WTC11 (cell line): ENCODE results near the gene PTPRT. TPM values are rescaled to one million over a fixed set of nuclear protein-coding genes. Genes with fewer than 3 reads are reported as not detected.

Experiments
- ATAC-seq: fragments of 200-7000 bp; cut with Tn5 transposase; 2 replicates; pipeline ENCODE4 v1.10.0; 2021; ENCODE audit warnings: mild to moderate bottlenecking, moderate library complexity
- CTCF ChIA-PET: fragments of 300-600 bp; sonication (Branson Sonifier 250); formaldehyde crosslinking; loops from one replicate; lab custom pipeline; 2021; ENCODE audit warnings: antibody characterized with exemption; lab: Charles Lee
- POLR2A ChIA-PET: fragments of 350-600 bp; sonication (Branson Sonifier 250); formaldehyde crosslinking; loops from one replicate; lab custom pipeline; 2021; ENCODE audit warnings: antibody characterized with exemption; lab: Charles Lee
- DNase-seq: peaks from one replicate; pipeline ENCODE4 v3.0.0; 2021; ENCODE audit warnings: low spot score
- H3K27ac Mint-ChIP-seq: 2 replicates; pipeline ENCODE4 v1.8.0; 2021; ENCODE audit warnings: mixed read lengths
- H3K27me3 Mint-ChIP-seq: 2 replicates; pipeline ENCODE4 v1.8.0; 2021; ENCODE audit warnings: low read depth, mild to moderate bottlenecking, moderate library complexity, mixed read lengths
- H3K36me3 Mint-ChIP-seq: 2 replicates; pipeline ENCODE4 v1.8.0; 2021; ENCODE audit warnings: mixed read lengths
- H3K4me1 Mint-ChIP-seq: 2 replicates; pipeline ENCODE4 v1.8.0; 2022; ENCODE audit warnings: mixed read lengths
- H3K4me3 Mint-ChIP-seq: 2 replicates; pipeline ENCODE4 v1.8.0; 2021; ENCODE audit warnings: mild to moderate bottlenecking, moderate library complexity, mixed read lengths
- H3K9me3 Mint-ChIP-seq: 2 replicates; pipeline ENCODE4 v1.8.0; 2021; ENCODE audit warnings: mixed read lengths
- CREM ChIP-seq: sonication (generic); formaldehyde crosslinking; IDR thresholded peaks from 2 replicates; pipeline ENCODE4 v1.8.1; 2022; ENCODE audit warnings: mild to moderate bottlenecking, missing genetic modification reagents, moderate library complexity
- GTF2I ChIP-seq: fragments of 250-450 bp; sonication (Bioruptor Pico); conservative IDR thresholded peaks from 2 replicates; pipeline ENCODE4 v1.4.0; 2021; ENCODE audit warnings: mild to moderate bottlenecking
- HMGA2 ChIP-seq: fragments of 250-450 bp; sonication (Bioruptor Pico); IDR thresholded peaks from 2 replicates; pipeline ENCODE4 v1.4.0; 2021; ENCODE audit warnings: mild to moderate bottlenecking, moderate library complexity
- KAT7 ChIP-seq: sonication (generic); formaldehyde crosslinking; IDR thresholded peaks from 2 replicates; pipeline ENCODE4 v1.8.1; 2023; ENCODE audit warnings: missing genetic modification reagents, mild to moderate bottlenecking, borderline replicate concordance
- NFATC4 ChIP-seq: fragments of 250-450 bp; sonication (Bioruptor Pico); IDR thresholded peaks from 2 replicates; pipeline ENCODE4 v1.9.0; 2021; ENCODE audit warnings: mild to moderate bottlenecking
- NR3C1 ChIP-seq: sonication (generic); formaldehyde crosslinking; conservative IDR thresholded peaks from 2 replicates; pipeline ENCODE4 v1.8.1; 2023; ENCODE audit warnings: low read depth, mild to moderate bottlenecking, missing genetic modification reagents
- RORB ChIP-seq: fragments of 250-450 bp; sonication (Bioruptor Pico); IDR thresholded peaks from 2 replicates; pipeline ENCODE4 v1.9.0; 2021; ENCODE audit warnings: mild to moderate bottlenecking
- SOX15 ChIP-seq: fragments of 250-450 bp; sonication (Bioruptor Pico); IDR thresholded peaks from 2 replicates; pipeline ENCODE4 v1.9.0; 2021; ENCODE audit warnings: mild to moderate bottlenecking
- TCF7 ChIP-seq: sonication (generic); formaldehyde crosslinking; IDR thresholded peaks from 2 replicates; pipeline ENCODE4 v1.8.0; 2022; ENCODE audit warnings: mild to moderate bottlenecking, low read depth, missing genetic modification reagents, moderate library complexity
- TEAD1 ChIP-seq: sonication (generic); formaldehyde crosslinking; IDR thresholded peaks from 2 replicates; pipeline ENCODE4 v1.8.0; 2022; ENCODE audit warnings: mild to moderate bottlenecking, missing genetic modification reagents
- TEAD4 ChIP-seq: sonication (generic); formaldehyde crosslinking; IDR thresholded peaks from 2 replicates; pipeline ENCODE4 v1.8.0; 2022; ENCODE audit warnings: mild to moderate bottlenecking, missing genetic modification reagents
- TP53 ChIP-seq: sonication (generic); formaldehyde crosslinking; IDR thresholded peaks from 2 replicates; pipeline ENCODE4 v1.8.1; 2023; ENCODE audit warnings: mild to moderate bottlenecking, missing genetic modification reagents
- ZBTB21 ChIP-seq: sonication (generic); formaldehyde crosslinking; IDR thresholded peaks from 2 replicates; pipeline ENCODE4 v1.8.1; 2023; ENCODE audit warnings: mild to moderate bottlenecking, missing genetic modification reagents, borderline replicate concordance
- ZNF138 ChIP-seq: sonication (generic); formaldehyde crosslinking; conservative IDR thresholded peaks from 2 replicates; pipeline ENCODE4 v1.8.1; 2022; ENCODE audit warnings: mild to moderate bottlenecking, moderate library complexity, missing genetic modification reagents
- ZNF416 ChIP-seq: fragments of 250-450 bp; sonication (Bioruptor Pico); IDR thresholded peaks from 2 replicates; pipeline ENCODE4 v1.9.0; 2021; ENCODE audit warnings: mild to moderate bottlenecking, inconsistent platforms
- total RNA-seq: library from RNA; stranded (reverse); gene quantifications from 3 replicates; pipeline ENCODE4 v1.2.3, GENCODE V29; 2021
- TF ChIP-seq, protein P1 (sequence below): sonication (generic); formaldehyde crosslinking; conservative IDR thresholded peaks from 2 replicates; pipeline ENCODE4 v1.8.1; 2022; ENCODE audit warnings: mild to moderate bottlenecking, missing genetic modification reagents
- TF ChIP-seq, protein P2 (sequence below): sonication (generic); formaldehyde crosslinking; IDR thresholded peaks from 2 replicates; pipeline ENCODE4 v1.8.0; 2023; ENCODE audit warnings: missing genetic modification reagents
- TF ChIP-seq, protein P3 (sequence below): sonication (generic); formaldehyde crosslinking; IDR thresholded peaks from 2 replicates; pipeline ENCODE4 v1.8.1; 2023; ENCODE audit warnings: mild to moderate bottlenecking, moderate library complexity, missing genetic modification reagents
- TF ChIP-seq, protein P4 (sequence below): sonication (generic); formaldehyde crosslinking; IDR thresholded peaks from 2 replicates; pipeline ENCODE4 v1.8.1; 2023; ENCODE audit warnings: mild to moderate bottlenecking, missing genetic modification reagents, moderate library complexity
- TF ChIP-seq, protein P5 (sequence below): sonication (generic); formaldehyde crosslinking; IDR thresholded peaks from 2 replicates; pipeline ENCODE4 v1.8.0; 2022; ENCODE audit warnings: mild to moderate bottlenecking, missing genetic modification reagents
- TF ChIP-seq, protein P6 (sequence below): sonication (generic); formaldehyde crosslinking; IDR thresholded peaks from 2 replicates; pipeline ENCODE4 v1.8.1; 2022; ENCODE audit warnings: mild to moderate bottlenecking, moderate library complexity, missing genetic modification reagents
- TF ChIP-seq, protein P7 (sequence below): fragments of 250-450 bp; sonication (Bioruptor Pico); IDR thresholded peaks from 2 replicates; pipeline ENCODE4 v1.8.0; 2021; ENCODE audit warnings: mild to moderate bottlenecking
- TF ChIP-seq, protein P8 (sequence below): sonication (generic); formaldehyde crosslinking; IDR thresholded peaks from 2 replicates; pipeline ENCODE4 v1.8.0; 2023; ENCODE audit warnings: missing genetic modification reagents, mild to moderate bottlenecking, borderline replicate concordance

PTPRT gene
- total RNA-seq, 1 experiment from 2014 or later, result 1.1 TPM

DNA sequence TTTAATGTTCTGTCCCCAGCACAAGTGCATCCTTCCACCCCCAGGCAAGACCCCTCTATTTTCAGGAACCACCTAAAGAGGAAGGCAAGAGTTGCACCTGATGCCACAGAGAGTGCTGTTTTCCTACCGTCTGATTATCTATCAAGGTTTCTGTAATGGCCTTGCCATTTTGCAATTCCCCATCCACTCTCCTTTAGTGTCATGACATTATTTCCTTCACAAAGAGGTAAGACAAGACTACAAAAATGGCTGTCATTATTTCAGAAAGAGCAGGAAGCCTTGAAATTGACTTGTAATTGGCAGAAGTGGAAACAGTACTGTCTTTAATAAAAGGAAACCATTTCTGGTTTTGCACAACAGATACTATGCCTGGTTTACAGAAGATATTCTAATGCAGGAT, 426.7 kb downstream of the PTPRT start:
- TF ChIP-seq, protein P1, sequence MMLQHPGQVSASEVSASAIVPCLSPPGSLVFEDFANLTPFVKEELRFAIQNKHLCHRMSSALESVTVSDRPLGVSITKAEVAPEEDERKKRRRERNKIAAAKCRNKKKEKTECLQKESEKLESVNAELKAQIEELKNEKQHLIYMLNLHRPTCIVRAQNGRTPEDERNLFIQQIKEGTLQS (CRISPR knock-in tag), result no peak
- TF ChIP-seq KAT7 (CRISPR knock-in tag), result no peak
- TF ChIP-seq, protein P2, sequence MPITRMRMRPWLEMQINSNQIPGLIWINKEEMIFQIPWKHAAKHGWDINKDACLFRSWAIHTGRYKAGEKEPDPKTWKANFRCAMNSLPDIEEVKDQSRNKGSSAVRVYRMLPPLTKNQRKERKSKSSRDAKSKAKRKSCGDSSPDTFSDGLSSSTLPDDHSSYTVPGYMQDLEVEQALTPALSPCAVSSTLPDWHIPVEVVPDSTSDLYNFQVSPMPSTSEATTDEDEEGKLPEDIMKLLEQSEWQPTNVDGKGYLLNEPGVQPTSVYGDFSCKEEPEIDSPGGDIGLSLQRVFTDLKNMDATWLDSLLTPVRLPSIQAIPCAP, result no peak
- TF ChIP-seq, protein P3, sequence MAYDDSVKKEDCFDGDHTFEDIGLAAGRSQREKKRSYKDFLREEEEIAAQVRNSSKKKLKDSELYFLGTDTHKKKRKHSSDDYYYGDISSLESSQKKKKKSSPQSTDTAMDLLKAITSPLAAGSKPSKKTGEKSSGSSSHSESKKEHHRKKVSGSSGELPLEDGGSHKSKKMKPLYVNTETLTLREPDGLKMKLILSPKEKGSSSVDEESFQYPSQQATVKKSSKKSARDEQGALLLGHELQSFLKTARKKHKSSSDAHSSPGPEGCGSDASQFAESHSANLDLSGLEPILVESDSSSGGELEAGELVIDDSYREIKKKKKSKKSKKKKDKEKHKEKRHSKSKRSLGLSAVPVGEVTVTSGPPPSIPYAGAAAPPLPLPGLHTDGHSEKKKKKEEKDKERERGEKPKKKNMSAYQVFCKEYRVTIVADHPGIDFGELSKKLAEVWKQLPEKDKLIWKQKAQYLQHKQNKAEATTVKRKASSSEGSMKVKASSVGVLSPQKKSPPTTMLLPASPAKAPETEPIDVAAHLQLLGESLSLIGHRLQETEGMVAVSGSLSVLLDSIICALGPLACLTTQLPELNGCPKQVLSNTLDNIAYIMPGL (CRISPR knock-in tag), result no peak
- TF ChIP-seq TCF7 (CRISPR knock-in tag), result no peak
- TF ChIP-seq NR3C1 (CRISPR knock-in tag), result no peak
- no peak for TF ChIP-seq ZBTB21
- no peak for TF ChIP-seq ZNF138
- TF ChIP-seq SOX15 (CRISPR knock-in tag), result no peak
- TF ChIP-seq, protein P4, sequence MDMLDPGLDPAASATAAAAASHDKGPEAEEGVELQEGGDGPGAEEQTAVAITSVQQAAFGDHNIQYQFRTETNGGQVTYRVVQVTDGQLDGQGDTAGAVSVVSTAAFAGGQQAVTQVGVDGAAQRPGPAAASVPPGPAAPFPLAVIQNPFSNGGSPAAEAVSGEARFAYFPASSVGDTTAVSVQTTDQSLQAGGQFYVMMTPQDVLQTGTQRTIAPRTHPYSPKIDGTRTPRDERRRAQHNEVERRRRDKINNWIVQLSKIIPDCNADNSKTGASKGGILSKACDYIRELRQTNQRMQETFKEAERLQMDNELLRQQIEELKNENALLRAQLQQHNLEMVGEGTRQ (CRISPR knock-in tag), result no peak
- TF ChIP-seq NFATC4 (CRISPR knock-in tag), result no peak
- TF ChIP-seq, protein P5, sequence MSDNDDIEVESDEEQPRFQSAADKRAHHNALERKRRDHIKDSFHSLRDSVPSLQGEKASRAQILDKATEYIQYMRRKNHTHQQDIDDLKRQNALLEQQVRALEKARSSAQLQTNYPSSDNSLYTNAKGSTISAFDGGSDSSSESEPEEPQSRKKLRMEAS, result no peak
- TF ChIP-seq, protein P6, sequence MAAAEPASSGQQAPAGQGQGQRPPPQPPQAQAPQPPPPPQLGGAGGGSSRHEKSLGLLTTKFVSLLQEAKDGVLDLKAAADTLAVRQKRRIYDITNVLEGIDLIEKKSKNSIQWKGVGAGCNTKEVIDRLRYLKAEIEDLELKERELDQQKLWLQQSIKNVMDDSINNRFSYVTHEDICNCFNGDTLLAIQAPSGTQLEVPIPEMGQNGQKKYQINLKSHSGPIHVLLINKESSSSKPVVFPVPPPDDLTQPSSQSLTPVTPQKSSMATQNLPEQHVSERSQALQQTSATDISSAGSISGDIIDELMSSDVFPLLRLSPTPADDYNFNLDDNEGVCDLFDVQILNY, result no peak
- TF ChIP-seq, protein P7, sequence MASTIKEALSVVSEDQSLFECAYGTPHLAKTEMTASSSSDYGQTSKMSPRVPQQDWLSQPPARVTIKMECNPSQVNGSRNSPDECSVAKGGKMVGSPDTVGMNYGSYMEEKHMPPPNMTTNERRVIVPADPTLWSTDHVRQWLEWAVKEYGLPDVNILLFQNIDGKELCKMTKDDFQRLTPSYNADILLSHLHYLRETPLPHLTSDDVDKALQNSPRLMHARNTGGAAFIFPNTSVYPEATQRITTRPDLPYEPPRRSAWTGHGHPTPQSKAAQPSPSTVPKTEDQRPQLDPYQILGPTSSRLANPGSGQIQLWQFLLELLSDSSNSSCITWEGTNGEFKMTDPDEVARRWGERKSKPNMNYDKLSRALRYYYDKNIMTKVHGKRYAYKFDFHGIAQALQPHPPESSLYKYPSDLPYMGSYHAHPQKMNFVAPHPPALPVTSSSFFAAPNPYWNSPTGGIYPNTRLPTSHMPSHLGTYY (CRISPR knock-in tag), result no peak
- no peak for TF ChIP-seq TEAD1 (CRISPR knock-in tag)
- TF ChIP-seq TP53 (CRISPR knock-in tag), result no peak
- no peak for TF ChIP-seq CREM
- no peak for TF ChIP-seq ZNF416
- TF ChIP-seq TEAD4 (CRISPR knock-in tag), result no peak
- TF ChIP-seq RORB, result no peak
- ChIA-PET POLR2A (no interaction called here), CTCF (no interaction called here)
- DNase-seq (no peak), ATAC-seq (no peak)
- peaks cover 2% of the 10 kb centered on the region; the same call in 1 of the 2 replicates for H3K36me3 Mint-ChIP-seq
- peaks cover 5% of the 10 kb centered on the region for H3K27me3 Mint-ChIP-seq
- peaks cover 12% of the 10 kb centered on the region for H3K4me1 Mint-ChIP-seq
- H3K9me3 Mint-ChIP-seq, result peaks cover 19% of the 10 kb centered on the region
- H3K4me3 Mint-ChIP-seq, result no peak overlapping the region
- no peak overlapping the region for H3K27ac Mint-ChIP-seq

DNA sequence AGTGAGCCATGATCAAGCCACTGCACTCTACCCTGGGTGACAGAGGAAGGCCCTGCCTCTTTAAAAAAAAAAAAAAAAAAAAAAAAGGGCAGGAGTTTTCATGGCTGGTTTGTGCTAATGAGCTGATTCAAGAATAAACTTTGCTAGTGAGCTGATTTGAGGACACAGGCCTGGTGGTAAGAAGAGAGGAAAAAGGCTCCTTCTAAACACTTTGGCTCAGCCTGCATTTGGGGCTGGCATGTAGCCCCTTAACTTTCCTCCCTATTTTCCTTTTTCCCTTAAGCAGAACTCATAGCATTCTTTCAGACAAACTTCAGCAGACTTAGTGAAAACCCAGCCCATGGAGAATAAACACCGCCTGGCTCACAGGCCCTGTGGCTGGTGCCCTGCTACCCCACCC, 432.7 kb downstream of the PTPRT start:
- H3K9me3 Mint-ChIP-seq, result peaks cover 7% of the 10 kb centered on the region
- H3K36me3 Mint-ChIP-seq, result 0 out of 2 replicates have a peak, but pooled peaks cover 2% of the 10 kb centered on the region
- no peak for DNase-seq
- H3K27me3 Mint-ChIP-seq, result peaks cover 2% of the 10 kb centered on the region; the same call in 1 of the 2 replicates
- no peak overlapping the region for H3K27ac Mint-ChIP-seq
- peaks cover 4% of the 10 kb centered on the region for H3K4me1 Mint-ChIP-seq
- ChIA-PET CTCF (no interaction called here), POLR2A (interaction anchor here (0.7 kb wide), 1 partner anchor 8 kb away, joined by 4 read pairs; no protein-coding TSS in a partner anchor)
- no peak overlapping the region for H3K4me3 Mint-ChIP-seq
- ATAC-seq, result no peak
- TF ChIP-seq ZBTB21 (no peak), GTF2I (no peak), TEAD4 (CRISPR knock-in tag) (no peak), TCF7 (CRISPR knock-in tag) (no peak), HMGA2 (CRISPR knock-in tag) (no peak)
- TF ChIP-seq, protein P8, sequence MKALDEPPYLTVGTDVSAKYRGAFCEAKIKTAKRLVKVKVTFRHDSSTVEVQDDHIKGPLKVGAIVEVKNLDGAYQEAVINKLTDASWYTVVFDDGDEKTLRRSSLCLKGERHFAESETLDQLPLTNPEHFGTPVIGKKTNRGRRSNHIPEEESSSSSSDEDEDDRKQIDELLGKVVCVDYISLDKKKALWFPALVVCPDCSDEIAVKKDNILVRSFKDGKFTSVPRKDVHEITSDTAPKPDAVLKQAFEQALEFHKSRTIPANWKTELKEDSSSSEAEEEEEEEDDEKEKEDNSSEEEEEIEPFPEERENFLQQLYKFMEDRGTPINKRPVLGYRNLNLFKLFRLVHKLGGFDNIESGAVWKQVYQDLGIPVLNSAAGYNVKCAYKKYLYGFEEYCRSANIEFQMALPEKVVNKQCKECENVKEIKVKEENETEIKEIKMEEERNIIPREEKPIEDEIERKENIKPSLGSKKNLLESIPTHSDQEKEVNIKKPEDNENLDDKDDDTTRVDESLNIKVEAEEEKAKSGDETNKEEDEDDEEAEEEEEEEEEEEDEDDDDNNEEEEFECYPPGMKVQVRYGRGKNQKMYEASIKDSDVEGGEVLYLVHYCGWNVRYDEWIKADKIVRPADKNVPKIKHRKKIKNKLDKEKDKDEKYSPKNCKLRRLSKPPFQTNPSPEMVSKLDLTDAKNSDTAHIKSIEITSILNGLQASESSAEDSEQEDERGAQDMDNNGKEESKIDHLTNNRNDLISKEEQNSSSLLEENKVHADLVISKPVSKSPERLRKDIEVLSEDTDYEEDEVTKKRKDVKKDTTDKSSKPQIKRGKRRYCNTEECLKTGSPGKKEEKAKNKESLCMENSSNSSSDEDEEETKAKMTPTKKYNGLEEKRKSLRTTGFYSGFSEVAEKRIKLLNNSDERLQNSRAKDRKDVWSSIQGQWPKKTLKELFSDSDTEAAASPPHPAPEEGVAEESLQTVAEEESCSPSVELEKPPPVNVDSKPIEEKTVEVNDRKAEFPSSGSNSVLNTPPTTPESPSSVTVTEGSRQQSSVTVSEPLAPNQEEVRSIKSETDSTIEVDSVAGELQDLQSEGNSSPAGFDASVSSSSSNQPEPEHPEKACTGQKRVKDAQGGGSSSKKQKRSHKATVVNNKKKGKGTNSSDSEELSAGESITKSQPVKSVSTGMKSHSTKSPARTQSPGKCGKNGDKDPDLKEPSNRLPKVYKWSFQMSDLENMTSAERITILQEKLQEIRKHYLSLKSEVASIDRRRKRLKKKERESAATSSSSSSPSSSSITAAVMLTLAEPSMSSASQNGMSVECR, result no peak
- TF ChIP-seq, protein P6, result no peak
- TF ChIP-seq, protein P2, result no peak
